Retinal pigment epithelial cell (primary cell): ENCODE data around the gene MEIOB.

Experiments used
- DNase-seq: peaks from one replicate; pipeline ENCODE4 v3.0.0-alpha.2; 2010; ENCODE audit warnings: low read depth
- H3K4me3 ChIP-seq: 2 replicates; pipeline ENCODE4 v1.5.1; 2011; ENCODE audit warnings: mild to moderate bottlenecking, low read length, control low read depth, moderate library complexity
- CTCF ChIP-seq: conservative IDR thresholded peaks from 2 replicates; pipeline ENCODE4 v1.5.1; 2011; ENCODE audit warnings: low read depth, low read length, control low read depth, inconsistent platforms

MEIOB gene

GRCh38 chr16:1791943-1792812 lies 79.8 kb downstream of the MEIOB start:
- no peak for TF ChIP-seq CTCF
- DNase-seq, result no peak
- no peak overlapping the region for H3K4me3 ChIP-seq

- no peak overlapping the region for H3K4me3 ChIP-seq
- DNase-seq, result no peak
- no peak for TF ChIP-seq CTCF
These were observed 80.6 kb downstream of the MEIOB start for GRCh38 chr16:1791256-1791942.

- no peak overlapping the region for H3K4me3 ChIP-seq
- TF ChIP-seq CTCF, result no peak
- DNase-seq, result no peak
These were observed 81.2 kb downstream of the MEIOB start for GRCh38 chr16:1790611-1791255.

GRCh38 chr16:1790261-1790610 lies 81.7 kb downstream of the MEIOB start:
- no peak for DNase-seq
- H3K4me3 ChIP-seq, result no peak overlapping the region
- no peak for TF ChIP-seq CTCF

GRCh38 chr16:1789643-1790045 lies 82.3 kb downstream of the MEIOB start:
- no peak for TF ChIP-seq CTCF
- DNase-seq, result no peak
- no peak overlapping the region for H3K4me3 ChIP-seq

GRCh38 chr16:1788708-1789100 lies 83.3 kb downstream of the MEIOB start:
- no peak for TF ChIP-seq CTCF
- DNase-seq, result no peak
- H3K4me3 ChIP-seq, result no peak overlapping the region
